Measurements from ENCODE around the gene PDE9A.

Gene PDE9A

DNA sequence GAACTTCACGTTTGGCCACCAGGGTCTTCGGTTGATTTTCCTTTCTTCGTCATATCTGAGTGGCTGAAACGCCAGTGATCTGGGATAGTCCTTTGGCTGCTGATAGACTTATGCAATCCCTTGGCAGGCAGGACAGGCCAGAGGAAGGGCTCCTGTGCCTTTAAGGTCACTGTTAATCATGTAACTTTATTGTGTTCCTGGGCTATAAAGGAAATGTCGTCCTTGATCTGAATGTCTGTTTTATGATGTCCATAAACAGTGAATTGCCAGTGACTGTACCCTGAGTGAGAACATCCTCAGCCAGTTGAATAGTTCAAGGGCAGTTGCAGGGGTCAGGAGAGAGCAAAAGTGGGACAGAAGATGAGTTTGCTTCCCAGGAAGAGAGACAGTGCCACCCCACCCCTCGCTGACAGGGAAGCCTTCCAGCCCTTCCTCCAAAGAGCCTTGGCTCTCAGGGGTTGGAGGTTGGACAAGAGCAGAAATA is 68.0 kb downstream of the PDE9A start:
- DNase-seq: no peak

DNA sequence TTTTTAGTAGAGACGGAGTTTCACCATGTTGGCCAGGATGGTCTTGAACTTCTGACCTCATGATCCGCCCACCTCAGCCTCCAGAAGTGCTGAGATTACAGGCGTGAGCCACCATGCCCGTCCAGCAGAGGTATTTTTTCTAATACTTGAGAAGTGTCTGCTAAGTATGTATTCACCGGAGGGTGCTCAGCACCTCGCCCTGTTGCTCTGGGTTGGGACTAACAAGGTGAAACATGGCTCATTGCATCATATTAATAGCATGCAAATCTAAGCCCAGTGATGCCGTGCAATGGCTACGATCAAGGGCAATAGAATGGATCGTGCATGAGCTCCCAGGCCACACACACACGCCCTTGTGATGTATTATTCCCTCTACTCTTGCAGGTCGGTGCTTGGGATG is 68.7 kb downstream of the PDE9A start:
- no peak for DNase-seq

DNA sequence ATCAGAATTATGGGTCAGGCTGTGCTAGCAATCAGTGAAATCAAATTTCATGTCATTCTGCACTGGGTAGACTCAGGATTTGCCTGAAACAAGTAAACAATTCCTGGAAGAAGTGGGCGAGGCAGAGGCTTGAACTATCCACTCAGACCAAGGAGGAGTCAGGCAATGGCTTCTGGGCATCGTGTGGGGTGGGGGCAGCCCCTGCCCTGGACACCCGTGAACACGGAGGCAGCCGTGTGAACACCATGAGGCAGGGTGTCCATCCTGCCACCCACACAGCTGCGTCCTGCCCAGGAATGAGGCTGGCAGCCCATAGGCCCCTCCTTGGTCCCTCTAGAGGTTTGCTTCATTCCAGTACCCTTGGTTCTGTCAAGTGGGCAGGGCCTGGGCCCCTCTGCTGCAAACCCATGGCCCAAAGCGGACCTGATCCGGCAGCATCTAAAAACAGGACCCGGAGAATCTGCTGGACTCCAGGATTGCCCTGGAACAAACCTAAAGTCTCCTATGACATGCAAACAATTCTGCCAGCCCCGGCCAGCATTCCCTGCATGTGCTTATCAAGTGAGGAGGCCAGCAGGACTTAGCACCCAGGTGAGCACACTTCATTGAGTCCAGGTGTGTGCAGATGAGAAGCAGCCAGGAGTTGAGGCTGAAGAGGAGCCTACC is 69.5 kb downstream of the PDE9A start:
- no peak for DNase-seq

DNA sequence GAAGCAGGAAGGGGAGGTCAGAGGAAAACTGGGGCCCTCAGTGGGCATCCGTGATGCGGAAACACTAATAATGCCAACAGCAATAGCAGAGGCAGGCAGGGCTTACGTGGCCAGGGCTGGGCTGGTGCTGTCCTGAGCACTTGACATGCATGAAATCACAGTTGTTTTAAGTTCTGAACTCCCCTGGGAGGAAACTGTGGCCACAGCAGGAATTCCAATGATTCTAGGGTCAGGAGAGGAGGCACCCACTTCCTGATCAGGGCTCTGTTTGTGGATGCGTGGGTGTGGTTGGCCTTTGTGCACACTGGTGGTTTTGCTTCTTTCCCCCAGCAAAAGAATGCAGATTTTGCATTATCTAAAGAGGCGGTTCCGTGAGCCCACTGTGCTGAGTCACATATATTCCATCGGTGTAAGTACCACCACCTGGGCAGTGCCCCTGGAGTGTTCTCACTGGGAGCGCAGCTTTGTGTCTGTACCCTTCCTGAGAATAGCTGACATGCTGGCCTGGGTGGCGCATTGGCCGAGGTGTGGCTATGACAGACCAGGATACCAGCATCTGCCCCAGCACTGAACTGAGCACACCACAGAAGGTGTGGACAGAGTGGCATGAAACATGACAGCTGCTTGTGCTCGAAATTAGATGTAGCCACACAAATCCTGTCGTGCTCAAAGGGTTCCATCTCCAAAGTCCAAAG is 71.0 kb downstream of the PDE9A start:
- no peak for DNase-seq

- no peak for DNase-seq
These were observed 72.1 kb downstream of the PDE9A start for GRCh38 chr21:42725416-42725930.

GRCh38 chr21:42731264-42732032 is 78.0 kb downstream of the PDE9A start:
- DNase-seq: no peak

DNA sequence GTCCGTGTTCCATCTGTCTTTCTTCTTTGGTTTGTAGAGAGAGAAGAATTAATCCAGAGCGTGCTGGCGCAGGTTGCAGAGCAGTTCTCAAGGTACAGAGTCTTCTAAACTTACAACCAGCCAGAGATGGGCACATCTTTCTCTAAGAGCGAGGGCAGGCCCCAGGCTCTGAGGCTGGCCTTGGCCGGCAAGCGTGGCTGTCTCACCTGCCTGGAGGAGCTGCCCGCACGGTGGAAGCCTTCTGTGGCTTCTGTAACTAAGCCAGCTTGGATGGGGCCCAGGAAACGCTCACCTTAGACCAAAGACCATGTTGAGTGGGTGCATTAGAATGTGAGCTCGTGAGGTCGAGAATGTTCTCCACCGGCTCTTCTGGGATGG is 78.6 kb downstream of the PDE9A start:
- no peak for DNase-seq

DNA sequence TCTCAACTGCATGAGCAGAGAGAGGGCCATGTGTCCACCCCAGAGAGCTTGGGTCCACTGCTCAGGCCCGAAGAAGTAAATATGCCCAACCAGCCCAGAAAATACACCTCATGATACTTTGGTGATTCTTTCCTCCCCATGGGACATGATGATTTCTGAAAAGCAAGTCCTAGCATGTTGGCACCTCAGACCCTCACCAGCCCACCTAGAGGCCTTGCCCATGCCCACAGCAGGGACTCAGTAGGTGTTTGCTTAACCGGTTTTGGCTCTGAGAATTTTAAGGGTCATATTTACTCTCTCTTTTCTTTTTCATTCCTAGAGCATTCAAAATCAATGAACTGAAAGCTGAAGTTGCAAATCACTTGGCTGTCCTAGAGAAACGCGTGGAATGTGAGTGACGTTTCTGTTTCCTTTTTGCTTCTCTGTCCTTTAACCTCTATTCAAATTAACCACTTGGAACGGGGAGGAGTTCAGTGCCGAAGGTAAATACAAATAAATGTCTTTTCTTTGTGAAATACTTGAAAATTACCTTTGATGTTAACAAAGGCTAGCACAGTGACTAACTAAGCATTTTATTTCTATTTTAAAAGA is 79.7 kb downstream of the PDE9A start:
- DNase-seq: no peak

- no peak for DNase-seq
These were observed 80.5 kb downstream of the PDE9A start for GRCh38 chr21:42733874-42734273.

- no peak for DNase-seq
These were observed 81.0 kb downstream of the PDE9A start for GRCh38 chr21:42734323-42734971.

DNA sequence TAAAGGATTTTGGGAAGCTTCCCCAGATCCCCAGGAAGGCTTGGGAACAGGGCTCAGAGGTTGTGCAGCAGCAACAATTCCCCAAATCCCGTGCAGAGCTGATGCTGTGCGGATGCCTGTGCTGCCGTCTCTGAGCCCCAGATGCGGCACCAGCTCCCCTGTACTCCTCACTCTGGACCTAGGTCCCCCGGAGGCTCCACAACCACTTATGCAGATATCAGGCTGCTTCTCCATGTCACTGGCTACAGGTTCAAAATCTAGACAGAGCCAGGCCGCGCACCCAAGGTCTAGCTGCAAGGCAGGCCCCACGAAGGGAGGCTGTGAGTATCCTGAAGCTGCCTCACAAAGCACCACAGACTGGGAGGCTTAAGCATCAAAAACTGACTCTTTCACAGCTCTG is 81.6 kb downstream of the PDE9A start:
- no peak for DNase-seq

DNA sequence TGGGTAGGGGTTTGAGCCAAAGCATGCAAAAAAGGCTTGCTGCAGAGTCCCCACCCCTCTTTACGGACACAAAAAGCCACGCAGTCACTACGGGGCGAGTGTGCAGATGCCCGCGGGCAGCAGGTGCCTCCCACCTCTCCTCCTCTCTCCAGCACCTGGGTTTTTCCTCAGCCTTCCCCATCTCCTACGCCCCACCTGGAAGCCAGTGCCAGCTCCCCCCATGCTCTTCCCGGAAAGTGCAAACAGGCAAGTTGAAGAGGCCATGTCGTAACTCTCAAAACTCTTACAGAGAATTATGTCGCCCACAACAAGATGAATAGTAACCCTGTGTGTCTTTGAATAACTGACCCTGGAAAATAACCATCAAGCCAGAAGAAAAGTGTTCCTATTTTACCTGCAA is 82.5 kb downstream of the PDE9A start:
- DNase-seq: no peak

DNA sequence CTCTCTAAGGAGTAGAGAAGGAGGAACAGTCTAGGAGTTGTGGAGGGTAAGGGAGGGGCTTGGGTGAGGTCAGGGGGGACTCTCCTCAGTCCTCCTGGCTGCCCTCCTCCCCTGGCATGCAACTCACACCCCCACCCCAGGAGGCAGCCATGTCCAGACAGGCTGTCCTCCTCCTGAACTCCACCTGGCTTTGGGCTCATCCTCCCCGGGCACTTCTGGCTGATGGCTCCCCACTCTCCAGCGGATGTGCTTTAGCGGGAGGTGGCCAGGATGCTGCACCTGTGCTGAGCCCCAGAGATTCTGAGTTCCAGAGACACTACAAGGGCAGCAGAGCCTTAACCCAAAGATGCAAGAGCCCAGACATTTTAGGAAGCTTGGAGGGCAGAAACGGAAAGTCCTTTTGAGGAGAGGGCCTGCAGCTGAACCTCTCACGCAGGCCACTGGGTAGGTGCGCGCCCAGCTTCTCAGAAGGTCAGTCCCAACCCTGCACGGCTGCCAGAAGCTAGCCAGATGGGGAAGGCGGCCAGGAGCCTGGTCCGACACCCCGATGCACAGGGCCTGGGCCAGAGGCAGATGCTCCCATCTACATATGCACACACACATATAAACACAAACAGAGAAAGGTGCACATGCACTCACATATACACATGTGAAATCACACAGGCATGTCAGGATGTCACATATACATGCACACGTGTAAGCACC is 83.4 kb downstream of the PDE9A start:
- DNase-seq: no peak

- no peak for DNase-seq
These were observed 84.7 kb downstream of the PDE9A start for GRCh38 chr21:42737951-42738590.

- DNase-seq: no peak
These were observed 85.9 kb downstream of the PDE9A start for GRCh38 chr21:42739061-42739931.

DNA sequence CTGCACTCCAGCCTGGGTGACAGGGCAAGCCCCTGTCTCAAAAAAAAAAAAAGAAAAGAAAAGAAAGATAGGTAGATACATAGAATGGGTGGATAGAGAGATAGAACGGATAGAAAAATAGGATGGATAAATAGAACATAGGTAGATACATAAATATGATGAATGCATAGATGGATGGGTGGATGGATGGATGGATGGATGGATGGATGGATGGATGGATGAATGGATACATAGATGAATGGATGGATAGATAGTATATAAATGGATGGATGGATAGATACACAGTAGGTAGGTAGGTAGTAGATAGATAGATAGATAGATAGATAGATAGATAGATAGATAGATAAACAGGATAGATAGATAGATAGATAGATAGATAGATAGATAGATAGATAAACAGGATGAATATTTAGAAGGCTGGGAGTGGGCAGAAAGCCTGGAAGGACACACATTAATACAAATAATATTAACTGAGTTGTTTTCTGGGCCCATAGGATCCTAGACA is 87.0 kb downstream of the PDE9A start:
- DNase-seq: no peak

DNA sequence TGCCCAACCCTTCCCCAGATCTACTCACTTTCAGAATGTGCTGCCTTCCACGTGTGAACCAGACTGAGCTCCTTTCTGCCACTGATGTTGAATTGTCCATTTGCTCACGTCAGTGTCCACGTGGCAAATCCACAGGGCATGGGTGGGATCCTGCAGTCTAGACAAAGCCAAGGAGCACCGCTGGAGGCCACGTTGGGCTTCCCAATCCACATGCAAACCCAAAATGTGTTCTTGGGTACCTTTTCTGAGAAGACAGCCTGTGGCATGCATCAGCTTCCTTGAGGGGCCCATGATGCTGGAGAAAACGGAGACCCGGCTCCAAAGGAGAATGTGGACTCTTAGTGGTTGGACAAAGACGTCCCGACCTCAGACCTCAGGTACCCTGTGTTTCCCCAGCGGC is 87.6 kb downstream of the PDE9A start:
- DNase-seq: no peak

- no peak for DNase-seq
These were observed 91.4 kb downstream of the PDE9A start for GRCh38 chr21:42744520-42745445.
